ENCODE measurements around the gene GPR141. TPM values are rescaled to one million over a fixed set of nuclear protein-coding genes. Genes with fewer than 3 reads are reported as not detected.

The GPR141 gene
- total RNA-seq, 1 donor from 2014 or later, result not detected

GRCh38 chr7:37770838-37771237 lies 87.3 kb downstream of the GPR141 start:
- no peak overlapping the region for H3K4me3 ChIP-seq
- DNase-seq (ENCODE audit: low spot score in 2 of 2), result no peak

GRCh38 chr7:37771342-37771741 lies 87.8 kb downstream of the GPR141 start:
- no peaks in the 10 kb centered on the region for H3K27me3 ChIP-seq
- H3K27ac ChIP-seq, result no peak overlapping the region
- H3K4me3 ChIP-seq, result no peak overlapping the region
- H3K9me3 ChIP-seq, result no peaks in the 10 kb centered on the region
- no peak for DNase-seq (ENCODE audit: low spot score in 2 of 2)
- no peaks in the 10 kb centered on the region for H3K4me1 ChIP-seq
- intact Hi-C loops (cut with DNase I), result no loop called here
- H3K36me3 ChIP-seq, result no peaks in the 10 kb centered on the region
- no peak for TF ChIP-seq CTCF (IDR thresholded peaks at IDR 0.05)

More at GRCh38 chr7:37770838-37771237, 87.3 kb downstream of the GPR141 start:
- no peaks in the 10 kb centered on the region for H3K4me1 ChIP-seq
- no peak for TF ChIP-seq CTCF (IDR thresholded peaks at IDR 0.05)
- intact Hi-C loops (cut with DNase I), result no loop called here
- H3K36me3 ChIP-seq, result no peaks in the 10 kb centered on the region
- no peaks in the 10 kb centered on the region for H3K9me3 ChIP-seq
- no peaks in the 10 kb centered on the region for H3K27me3 ChIP-seq
- no peak overlapping the region for H3K27ac ChIP-seq

- H3K9me3 ChIP-seq, result no peaks in the 10 kb centered on the region
- intact Hi-C loops (cut with DNase I), result no loop called here
- no peak for TF ChIP-seq CTCF (IDR thresholded peaks at IDR 0.05)
- H3K27me3 ChIP-seq, result no peaks in the 10 kb centered on the region
- H3K27ac ChIP-seq, result no peak overlapping the region
- DNase-seq (ENCODE audit: low spot score in 2 of 2), result no peak
- H3K4me1 ChIP-seq, result no peaks in the 10 kb centered on the region
- H3K36me3 ChIP-seq, result no peaks in the 10 kb centered on the region
- H3K4me3 ChIP-seq, result no peak overlapping the region
Observed at GRCh38 chr7:37771801-37772200, 88.2 kb downstream of the GPR141 start.

GRCh38 chr7:37775921-37776320 lies 92.4 kb downstream of the GPR141 start:
- Histone ChIP-seq H3K36me3 (no peaks in the 10 kb centered on the region), H3K9me3 (peaks cover 0 to 9% of the 10 kb centered on the region in 2 donors), H3K27ac (no peak overlapping the region), H3K27me3 (no peaks in the 10 kb centered on the region), H3K4me1 (no peaks in the 10 kb centered on the region), H3K4me3 (no peak overlapping the region)
- DNase-seq (ENCODE audit: low spot score in 2 of 2), result no peak
- TF ChIP-seq CTCF (IDR thresholded peaks at IDR 0.05), result no peak
- intact Hi-C loops (cut with DNase I), result no loop called here

DNA sequence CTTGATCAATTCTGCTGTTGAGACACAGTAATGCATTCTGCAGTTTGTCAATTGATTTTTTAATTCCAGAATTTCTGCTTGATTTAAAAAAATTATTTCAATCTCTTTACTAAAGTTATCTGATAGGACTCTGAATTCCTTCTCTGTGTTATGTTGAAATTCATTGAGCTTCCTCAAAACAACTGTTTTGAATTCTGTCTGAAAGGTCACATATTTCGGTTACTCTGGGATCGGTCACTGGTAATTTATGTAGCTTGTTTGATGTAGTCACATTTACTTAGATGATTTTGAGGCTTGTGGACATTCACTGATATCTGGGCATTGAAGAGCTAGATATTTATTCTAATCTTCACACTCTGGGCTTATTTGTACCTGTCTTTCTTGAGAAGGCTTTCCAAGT lies 97.6 kb downstream of the GPR141 start:
- TF ChIP-seq CTCF (IDR thresholded peaks at IDR 0.05), result no peak
- H3K27me3 ChIP-seq, result no peaks in the 10 kb centered on the region
- intact Hi-C loops (cut with DNase I), result no loop called here
- H3K9me3 ChIP-seq, result peaks cover 0 to 9% of the 10 kb centered on the region in 2 donors
- H3K4me3 ChIP-seq, result no peak overlapping the region
- H3K4me1 ChIP-seq, result no peaks in the 10 kb centered on the region
- no peak overlapping the region for H3K27ac ChIP-seq
- H3K36me3 ChIP-seq, result no peaks in the 10 kb centered on the region
- no peak for DNase-seq (ENCODE audit: low spot score in 2 of 2)

DNA sequence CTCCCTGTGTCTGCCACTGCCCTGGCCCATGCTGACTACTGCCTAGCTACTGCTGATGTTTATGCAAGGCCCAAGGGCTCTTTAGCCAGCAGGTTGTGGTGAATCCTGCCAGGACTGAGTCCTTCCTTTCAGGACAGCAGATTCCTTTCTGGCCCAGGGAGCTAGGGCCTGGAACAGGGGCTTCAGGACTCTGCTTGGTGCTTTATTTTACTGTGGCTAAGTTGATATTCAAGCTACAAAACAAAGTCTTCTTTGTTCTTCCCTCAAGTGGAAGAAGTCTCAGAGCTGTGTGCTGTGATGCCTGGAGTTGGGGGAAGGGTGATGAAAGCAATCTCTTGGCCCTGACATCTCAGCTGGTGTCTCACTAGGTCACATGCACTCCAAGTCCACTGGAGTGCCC lies 98.6 kb downstream of the GPR141 start:
- no peaks in the 10 kb centered on the region for H3K27me3 ChIP-seq
- no peaks in the 10 kb centered on the region for H3K4me1 ChIP-seq
- H3K4me3 ChIP-seq, result no peak overlapping the region
- DNase-seq (ENCODE audit: low spot score in 2 of 2), result no peak
- no peaks in the 10 kb centered on the region for H3K36me3 ChIP-seq
- H3K9me3 ChIP-seq, result peaks cover 0 to 8% of the 10 kb centered on the region in 2 donors
- H3K27ac ChIP-seq, result no peak overlapping the region
- intact Hi-C loops (cut with DNase I), result no loop called here
- TF ChIP-seq CTCF (IDR thresholded peaks at IDR 0.05), result no peak

All from ascending aorta (tissue), 2 donors.